Colon (tissue), 2 donors: Measurements from ENCODE around the gene HSF5.

Source experiments
- FAIRE-seq: peaks from 2 replicates; lab custom pipeline; 2012; peaks lifted over from hg19 to GRCh38; lab: Jason Lieb, UNC
- donor health status: control.
- donor health status: control.

The HSF5 gene

DNA sequence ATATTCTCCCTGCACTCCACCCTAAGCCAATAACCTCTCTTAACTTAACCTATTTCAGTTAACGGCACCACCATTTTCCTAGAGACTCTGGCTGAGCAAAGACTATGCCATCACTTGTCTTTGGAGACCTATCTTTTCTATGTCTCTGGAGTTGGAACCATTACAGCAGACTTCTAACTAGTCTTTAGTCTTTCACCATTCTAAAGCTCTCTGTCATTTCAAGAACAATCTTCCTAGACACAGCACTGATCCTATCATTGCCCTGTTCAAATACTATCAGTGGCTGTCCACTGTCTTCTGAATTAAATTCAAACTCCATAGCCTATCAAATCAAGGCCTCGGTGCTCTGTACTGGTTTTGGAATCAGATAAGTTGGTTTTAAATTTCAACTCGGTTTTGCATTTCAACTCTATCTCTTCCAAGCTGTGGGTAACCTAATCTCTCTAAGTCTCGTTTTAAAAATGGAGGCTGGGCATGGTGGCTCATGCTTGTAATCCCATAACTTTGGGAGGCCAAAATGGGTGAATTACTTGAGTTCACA lies 102.8 kb downstream of the HSF5 start:
- FAIRE-seq, result no peak

DNA sequence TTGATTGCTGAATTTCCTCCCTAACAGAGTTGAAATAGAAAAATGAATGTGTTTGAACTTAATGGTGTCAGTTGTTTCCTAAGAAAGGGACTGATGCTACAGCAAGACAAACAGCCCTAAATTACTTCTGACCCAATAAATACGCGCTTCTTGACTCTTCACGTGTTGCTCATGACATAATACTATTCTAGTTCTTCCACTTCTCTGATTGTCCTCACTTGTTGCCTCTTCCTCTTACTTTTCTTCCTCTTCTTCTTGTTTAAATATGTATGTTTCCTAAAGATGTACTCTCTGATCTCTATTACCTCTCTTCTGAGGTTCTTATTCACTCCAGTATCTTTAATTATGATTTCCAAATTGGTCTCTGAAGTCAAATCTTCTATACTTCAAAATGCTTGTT lies 103.3 kb downstream of the HSF5 start:
- no peak for FAIRE-seq

DNA sequence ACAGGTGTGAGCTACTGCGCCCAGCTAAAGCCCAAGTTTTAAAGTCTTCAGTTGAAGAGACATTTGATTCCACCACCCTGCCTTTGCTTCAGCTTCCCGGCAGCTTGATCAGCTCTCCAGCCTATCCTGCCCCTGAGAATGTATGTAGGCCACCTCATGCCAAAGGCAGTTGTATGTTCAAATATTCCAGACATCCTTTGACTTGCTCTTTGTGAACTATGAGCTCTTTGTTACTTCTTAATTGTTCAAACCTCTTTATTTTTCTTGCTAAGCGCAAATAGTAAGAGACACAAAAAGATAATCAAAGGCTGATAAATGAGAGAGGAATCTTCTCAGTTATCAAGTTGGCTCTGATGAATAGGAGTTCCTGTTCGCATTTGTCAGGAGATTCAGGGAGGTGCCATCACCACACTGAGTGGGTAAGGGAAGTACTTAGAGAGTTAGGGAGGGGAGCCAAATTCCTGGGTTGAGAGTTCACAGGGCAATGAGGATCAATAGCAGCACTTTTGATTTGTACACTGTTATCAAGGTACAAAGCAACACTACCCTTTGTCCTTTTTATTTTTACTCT lies 104.2 kb downstream of the HSF5 start:
- no peak for FAIRE-seq

DNA sequence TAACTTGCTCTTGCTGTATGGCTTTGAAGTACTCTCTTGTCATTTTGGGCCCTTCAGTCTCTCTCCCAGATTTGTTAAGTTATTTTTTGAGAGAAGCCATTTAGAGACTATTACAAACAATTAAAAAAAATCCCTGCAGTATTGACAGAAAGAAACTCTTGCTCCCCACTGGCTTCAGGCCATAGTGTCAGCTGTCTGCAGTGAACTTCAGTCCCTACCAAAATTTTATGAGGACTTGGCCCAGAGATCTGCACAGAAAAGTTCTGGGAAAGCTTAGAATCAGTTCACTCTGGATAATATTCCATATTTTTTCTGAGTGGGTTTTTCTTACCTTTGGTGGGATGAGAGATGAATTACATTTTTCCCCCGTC lies 105.4 kb downstream of the HSF5 start:
- no peak for FAIRE-seq

DNA sequence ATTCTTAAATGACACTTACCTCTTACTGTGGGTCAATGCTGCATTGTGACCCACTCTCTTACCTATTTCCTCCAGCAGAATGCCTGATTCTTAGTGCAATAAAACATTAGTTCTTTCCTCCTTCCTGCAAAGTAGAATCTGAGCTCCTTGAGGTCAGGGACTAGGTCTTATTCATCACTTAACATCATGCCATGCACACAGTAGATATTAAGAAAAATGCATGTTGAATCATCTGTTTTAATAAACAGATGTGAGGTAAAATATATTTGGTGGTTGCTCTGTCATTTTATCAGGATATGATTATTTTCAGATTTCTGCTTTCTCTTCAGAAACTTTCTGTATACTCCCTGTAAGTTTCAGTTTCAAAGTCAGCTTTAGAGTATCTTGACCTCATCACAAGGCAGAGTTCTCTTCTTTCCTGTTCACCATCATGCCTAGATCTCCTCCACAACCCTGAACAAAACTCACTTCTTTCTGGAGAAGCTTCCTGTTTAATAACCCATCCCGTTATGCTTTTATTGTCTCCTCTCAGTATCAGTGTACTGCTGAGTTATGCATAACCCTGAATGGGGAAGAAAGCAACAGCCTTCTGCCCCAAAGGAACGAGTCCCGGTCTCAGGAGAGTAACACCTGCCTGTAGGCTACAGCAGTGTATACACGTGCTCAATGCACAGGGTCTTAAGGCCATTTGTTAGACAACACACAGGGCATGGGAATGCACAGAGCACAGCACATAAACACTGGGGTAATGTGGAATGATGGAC lies 105.9 kb downstream of the HSF5 start:
- no peak for FAIRE-seq

DNA sequence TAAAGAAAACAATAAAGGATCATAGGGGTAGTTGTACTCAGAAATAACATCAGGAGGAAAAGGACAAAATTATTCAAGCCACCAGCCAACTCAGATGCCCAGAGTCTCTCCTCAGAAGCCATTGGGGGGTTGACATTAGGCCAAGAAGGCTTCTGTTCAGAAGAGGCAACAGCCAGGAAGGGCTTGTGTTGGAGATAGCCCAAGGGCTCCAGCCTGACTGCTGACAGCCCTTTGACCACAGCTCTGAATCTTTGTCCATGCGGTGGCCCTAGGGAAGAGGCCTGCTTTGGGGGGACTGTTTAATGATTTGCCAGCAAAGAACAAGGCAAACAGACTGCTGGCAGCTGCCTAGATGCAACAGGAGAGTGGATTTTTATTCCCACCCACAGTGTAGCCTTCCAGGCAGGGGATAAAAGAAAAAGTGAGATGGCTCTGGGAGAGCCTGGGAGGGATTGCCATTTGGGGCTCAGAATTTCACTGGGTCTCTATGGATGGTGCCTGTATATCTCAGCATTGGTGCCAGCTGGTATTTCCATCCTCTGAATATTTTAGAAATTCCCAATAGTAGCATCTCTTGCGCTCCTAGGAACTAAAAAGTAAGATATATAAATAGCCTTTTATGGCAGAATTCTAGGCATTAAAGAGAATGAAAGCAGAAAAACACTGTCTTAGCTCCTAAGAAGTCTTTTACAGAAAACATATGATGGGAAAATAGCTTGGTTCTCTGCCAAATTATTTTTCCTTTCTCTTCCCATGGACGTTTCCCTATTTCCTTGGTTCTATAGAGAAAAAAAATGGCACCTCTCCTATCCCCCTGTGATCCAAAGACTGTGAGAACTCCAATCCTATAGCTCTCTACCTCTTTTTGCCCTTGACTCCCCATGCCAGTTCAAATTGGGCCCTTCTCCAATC lies 106.8 kb downstream of the HSF5 start:
- FAIRE-seq, result no peak

DNA sequence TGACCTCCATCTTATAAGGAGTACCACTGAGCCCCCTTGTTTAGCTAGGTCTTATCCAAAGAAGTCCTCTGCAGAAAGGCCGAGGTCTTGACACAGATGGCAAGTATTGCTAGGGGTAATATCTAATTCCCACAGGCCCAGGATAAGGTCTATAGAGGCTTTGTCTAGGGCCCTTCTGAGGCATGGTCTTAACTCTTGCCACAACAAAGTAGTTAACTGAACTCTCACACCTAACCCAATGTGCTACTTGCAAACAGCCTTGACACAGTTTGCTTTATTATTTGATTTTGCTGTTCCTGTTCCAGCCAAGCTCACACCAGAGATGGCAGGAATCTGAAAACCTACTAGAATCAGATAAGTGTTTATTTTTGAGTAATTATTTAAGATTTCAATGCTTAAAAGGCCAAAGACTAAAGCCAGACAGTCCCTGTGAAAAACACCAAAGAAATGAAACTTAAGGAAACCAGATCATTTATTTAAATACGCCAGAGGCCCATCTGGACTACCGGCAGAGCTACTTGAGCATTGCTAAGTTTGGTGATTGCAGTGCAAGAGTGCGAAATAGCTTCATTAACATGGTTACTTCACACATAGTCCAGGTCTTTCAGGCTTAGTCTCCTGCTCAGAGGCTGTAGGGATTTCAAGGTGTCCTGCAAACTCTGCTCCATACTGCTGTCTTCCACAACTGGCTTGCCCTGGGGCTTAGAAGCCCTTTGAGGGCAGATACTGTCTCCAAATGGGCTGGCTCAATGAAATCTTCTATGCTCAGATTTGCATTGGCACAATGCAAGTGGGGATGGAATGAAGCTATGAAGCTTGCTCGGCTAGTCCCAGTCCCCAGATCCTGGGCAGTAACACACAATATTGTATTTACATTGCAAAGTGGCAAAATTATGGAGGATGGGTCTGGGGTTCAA lies 107.7 kb downstream of the HSF5 start:
- no peak for FAIRE-seq

DNA sequence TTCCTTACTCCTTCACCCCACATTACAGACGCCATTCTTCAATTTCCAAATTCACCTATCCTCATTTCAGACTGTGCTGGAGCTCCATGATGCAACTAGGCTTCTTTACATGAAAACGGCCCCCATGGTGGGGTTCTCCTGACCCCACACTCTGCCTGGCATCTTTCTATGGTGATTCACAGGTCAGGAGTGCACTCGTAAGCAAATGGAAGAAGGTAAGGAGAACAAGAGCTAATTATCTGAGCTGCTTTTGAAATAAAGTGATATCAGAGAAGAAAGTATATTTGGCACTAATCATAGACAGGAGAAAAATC lies 108.7 kb downstream of the HSF5 start:
- FAIRE-seq, result no peak

DNA sequence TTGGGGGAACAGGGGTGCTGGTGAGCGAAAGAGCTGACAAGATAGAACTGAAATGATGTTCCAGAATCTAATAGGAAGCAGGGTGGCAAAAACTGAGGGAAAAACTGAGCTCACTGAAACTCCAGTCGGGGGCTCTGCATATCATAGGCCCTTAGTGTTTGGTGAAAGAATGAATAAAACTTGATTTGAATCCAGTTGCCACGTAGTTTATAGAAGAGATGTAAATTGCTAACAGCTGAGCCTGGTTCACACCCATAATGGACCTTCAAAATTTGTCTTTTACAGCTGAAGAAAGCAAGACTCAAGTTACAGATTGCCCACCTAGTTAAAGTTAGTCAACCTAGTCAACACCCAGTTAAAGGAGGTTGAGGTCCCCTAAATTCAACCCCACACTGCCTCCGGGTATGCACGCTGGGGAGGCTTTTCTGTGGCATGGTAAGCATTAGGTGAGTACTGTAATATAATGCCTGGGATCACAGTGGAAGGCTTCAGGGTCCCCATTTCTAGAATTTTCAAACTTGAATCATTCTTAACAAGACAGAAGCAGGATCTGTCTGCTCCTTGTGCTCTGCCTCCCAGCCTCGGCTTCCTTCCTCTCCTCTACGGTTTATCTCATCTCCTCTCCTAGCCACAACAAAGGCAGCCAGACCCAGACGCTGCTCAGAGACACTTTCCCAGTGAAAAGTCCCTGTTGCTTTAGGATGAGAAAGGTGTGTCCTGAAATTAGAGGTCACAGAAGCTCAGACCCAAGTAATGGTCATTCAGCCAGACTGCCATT lies 109.3 kb downstream of the HSF5 start:
- no peak for FAIRE-seq

DNA sequence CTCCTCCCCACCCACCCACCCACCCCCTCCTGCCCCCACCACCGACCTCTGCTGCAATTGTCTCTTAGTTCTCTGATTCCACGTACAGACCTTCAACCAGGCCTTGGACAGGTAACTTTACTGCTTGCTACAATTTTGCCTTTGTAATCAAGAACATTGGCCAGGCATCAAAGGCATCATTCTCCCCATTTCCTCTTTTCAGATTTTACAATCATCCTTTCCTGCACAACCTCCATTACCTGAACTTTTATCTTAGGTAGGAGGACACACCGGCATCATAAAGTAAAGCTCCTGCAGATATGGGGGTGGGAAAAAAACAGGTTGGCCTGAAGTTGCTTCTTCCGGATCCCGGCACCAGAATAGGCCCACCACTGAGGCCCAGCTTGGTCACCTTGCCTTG lies 110.5 kb downstream of the HSF5 start:
- FAIRE-seq, result no peak

DNA sequence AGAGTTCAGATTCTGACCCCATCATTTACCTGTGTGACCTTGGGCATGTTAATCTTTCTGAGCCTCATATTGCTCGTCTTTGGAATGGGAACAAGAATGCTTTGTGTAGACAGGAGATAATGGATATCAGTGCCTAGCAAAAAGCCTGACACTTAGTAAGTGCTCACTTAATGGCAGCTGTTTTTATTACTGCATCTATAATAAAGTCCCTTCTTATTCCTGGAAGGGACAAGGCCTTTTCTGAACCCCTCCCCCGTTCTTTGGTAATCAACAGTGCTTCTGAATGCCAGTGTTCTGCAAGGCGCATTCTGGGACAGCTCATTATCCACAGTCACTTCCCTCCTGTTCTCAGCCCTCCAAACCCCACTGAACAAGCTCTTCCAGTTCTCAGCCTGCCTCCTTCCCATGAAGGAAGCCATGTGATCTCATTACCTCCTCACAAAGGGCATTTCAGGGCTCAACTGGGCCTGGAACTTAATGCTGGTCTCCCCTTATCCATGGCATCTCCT lies 111.1 kb downstream of the HSF5 start:
- FAIRE-seq, result no peak

DNA sequence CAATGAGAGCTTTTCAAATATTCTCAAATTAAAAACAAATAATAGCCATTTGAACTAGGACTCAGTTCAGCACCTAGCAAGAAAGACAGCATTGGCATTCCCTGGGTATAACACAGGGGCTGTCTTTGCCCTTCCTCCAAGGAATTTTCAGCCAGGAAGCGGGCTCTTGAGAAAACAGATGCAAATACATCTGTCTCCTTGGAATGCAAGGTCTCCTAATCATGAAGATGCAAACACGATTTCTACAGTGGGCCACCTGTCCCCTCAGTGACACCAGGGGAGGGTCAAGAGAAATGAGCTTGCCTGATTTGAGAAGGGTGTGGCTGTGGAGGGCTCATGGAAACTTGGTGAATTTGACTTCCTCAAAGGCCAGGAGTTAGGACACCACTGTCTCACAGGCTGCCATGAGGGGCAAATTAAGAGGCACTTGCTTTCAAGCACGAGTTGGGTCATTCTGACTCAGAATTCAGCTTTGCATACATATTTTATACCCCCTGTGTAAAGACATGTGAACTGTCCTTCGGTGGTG lies 111.7 kb downstream of the HSF5 start:
- FAIRE-seq, result no peak

DNA sequence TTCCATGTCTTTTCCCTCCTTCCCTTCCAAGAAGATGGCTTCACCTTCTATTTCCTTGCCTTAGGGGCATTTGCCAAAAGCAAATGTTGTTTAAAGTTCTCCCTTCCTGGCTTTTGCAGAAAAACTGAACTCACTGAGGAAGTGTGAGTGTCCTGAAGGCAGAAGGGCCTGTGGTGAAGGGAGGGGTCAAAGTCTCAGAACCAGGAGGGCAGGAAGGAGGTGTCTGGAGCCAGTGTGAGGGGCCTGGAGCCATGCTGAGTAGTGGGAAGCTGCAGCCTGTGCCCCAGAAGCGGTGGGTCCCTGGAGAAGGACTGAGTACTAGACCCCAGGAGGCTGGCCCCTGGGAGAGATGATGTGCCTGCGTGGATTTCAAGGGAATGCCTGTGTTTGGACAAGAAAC lies 112.4 kb downstream of the HSF5 start:
- no peak for FAIRE-seq

DNA sequence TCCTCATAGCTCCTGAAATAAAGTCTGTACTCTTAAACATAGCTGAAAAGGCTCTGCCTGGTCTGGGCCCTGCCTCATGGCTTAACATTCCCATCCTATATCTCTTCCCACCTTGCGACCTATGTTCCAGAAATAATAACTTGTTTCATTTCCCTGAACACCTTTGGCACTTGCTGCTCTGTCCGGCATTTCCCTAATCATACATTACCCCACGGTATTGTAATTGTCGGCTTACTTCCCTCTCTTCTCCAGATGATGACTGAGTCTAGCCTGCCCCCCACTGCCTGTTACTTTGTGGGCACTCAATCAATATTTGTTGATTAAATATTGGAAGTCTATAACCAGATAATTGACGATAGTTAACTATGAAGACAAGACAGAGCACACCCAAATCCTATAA lies 113.0 kb downstream of the HSF5 start:
- no peak for FAIRE-seq

DNA sequence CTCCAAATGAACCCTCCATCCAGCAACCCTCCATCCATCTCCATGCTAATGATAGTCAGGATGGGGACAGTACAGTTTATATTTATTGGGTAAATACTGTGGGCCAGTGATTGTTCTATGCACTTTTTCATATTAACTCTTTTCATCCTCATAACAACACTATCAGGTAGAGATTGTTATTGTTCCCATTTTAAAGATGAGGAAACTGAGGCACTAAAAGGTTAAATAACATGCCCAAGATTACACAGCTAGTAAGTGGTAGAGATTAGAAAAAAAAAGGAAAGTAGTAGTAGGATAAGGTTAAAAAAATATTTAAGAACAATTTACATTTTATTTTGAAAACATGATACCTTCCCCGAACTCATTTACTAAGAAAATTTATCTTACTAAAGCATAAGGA lies 114.3 kb downstream of the HSF5 start:
- FAIRE-seq, result no peak

DNA sequence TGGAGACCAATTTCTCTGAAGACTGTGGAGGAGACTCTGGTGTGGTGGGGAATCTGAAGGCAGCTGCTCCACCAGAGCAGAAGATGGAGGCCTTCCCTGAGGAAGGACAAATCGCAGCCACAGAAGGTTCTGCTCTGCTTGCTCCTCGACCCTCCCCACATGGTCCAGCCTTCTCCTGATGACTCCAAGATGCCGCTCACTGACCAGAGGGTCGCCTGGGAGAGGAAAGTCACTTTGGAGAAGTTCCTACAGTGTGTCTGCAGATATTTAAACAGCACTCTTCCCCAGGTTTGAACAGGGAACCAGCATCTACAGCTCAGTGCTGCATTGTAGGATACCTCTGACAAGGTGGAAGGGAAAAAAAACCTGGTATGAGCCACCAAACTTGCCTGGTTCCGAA lies 115.2 kb downstream of the HSF5 start:
- FAIRE-seq, result no peak

DNA sequence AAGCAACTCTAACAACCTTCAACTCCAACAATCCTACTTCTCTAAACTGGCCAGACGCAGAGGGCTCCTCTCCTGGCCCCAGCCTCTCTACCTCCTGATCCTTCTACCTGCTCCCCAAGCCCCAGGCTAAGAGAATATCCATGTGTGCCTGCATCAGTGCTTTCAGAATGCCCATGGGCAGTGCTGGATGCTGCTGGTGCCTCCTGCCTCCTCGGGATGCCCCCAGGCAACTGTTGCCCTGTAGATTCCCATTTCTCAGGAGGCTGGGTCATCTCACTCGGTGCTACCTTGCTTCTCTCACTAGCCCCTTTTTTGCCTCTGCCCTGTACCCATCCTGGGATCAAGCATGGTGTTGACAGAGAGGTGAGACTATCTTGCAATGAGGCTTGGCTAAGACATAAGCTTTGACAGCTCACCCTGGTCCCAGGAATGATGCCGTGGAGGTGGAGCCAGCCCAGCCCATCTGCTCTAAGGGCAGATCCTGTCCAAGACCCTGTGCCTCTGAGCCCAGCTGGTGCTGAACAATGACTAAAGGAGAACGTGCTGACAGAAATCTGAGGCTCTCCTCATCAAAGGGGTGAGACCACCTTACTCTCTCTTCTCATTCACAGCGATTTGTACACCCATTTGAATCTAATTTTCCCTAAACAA lies 116.8 kb downstream of the HSF5 start:
- no peak for FAIRE-seq

DNA sequence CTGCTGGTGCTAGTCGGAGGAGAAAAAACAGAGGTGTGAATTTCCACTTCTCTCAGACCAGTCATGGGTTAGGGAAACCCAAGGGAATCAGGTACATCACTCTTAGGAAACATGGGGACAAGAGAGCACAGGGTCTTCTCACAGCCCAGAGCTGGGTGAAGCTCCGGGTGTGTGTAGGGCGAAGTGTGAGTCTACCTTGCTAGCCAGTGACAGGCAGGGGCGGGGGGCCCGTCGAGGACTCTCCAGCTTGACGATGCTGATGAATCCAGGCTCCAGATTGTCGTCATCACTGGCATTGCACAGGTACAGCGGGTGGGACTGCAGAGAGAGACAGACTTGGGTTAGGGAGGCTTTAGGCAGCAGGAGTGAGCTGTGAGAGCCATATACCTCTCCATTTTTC lies 117.5 kb downstream of the HSF5 start:
- no peak for FAIRE-seq

DNA sequence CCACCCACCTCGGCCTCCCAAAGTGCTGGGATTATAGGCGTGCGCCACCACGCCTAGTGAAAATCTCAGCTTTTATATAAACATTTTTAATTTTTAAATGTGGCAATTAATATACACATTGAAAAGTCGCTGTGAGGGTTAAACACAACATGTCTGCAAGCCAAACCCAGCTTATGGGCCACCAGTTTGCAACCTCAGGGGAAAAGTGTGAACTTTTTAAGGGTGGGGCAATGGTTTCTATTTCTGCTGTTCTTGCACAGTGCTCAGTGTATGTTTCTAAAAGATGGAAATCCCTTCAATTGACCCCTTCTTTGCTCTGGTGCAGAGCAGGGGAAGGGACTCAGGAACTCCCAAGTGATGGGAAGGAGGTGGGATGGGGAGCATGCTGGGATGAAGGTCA lies 117.9 kb downstream of the HSF5 start:
- no peak for FAIRE-seq
